GM10248 (cell line): ENCODE measurements around the gene ADIPOR2.

Source experiments
- CTCF ChIA-PET: fragments of 300-600 bp; sonication (Branson Sonifier 250); formaldehyde crosslinking; extraction: SDS; loops from one replicate; lab custom pipeline; 2021; ENCODE audit warnings: antibody characterized with exemption; lab: Yijun Ruan, JAX
- POLR2A ChIA-PET: fragments of 350-650 bp; sonication (Branson Sonifier 250); formaldehyde crosslinking; extraction: SDS; loops from one replicate; lab custom pipeline; 2020; ENCODE audit warnings: antibody characterized with exemption; lab: Yijun Ruan, JAX
- DNase-seq: peaks from one replicate; pipeline ENCODE4 v3.0.0; 2012; ENCODE audit errors: extremely low spot score
- CTCF ChIP-seq: IDR thresholded peaks from 2 replicates; pipeline ENCODE4 v1.5.1; 2012; ENCODE audit warnings: mild to moderate bottlenecking, low read depth; ENCODE audit errors: extremely low read depth, missing control alignments, control extremely low read depth

The ADIPOR2 gene

GRCh38 chr12:1655225-1655788 lies 35.6 kb upstream of the ADIPOR2 start:
- ChIA-PET POLR2A (interaction anchor here (1.2 kb wide), 1 partner anchor 136 kb away, joined by 4 read pairs; no protein-coding TSS in a partner anchor), CTCF (interaction anchor here (0.8 to 20.3 kb wide), 8 partner anchors 15 to 538 kb away, joined by 3 to 627 read pairs (median 7); no protein-coding TSS in a partner anchor)
- DNase-seq, result no peak
- TF ChIP-seq CTCF, result no peak

- DNase-seq, result no peak
- ChIA-PET CTCF (interaction anchor here (12.8 to 20.3 kb wide), 2 partner anchors 19 to 132 kb away, joined by 106 to 627 read pairs; no protein-coding TSS in a partner anchor), POLR2A (no interaction called here)
- TF ChIP-seq CTCF, result no peak
Measured at GRCh38 chr12:1656902-1657301, 34.0 kb upstream of the ADIPOR2 start.

- ChIA-PET POLR2A (no interaction called here), CTCF (interaction anchor here (12.8 to 20.3 kb wide), 2 partner anchors 20 to 131 kb away, joined by 106 to 627 read pairs; no protein-coding TSS in a partner anchor)
- no peak for DNase-seq
Measured at GRCh38 chr12:1657688-1658087, 33.2 kb upstream of the ADIPOR2 start.

GRCh38 chr12:1660304-1661187 lies 30.3 kb upstream of the ADIPOR2 start:
- no peak for DNase-seq
- ChIA-PET CTCF (interaction anchor here (1.1 to 20.3 kb wide), 6 partner anchors 8 to 280 kb away, joined by 3 to 627 read pairs (median 8); no protein-coding TSS in a partner anchor), POLR2A (no interaction called here)
- no peak for TF ChIP-seq CTCF

More at GRCh38 chr12:1657688-1658087, 33.2 kb upstream of the ADIPOR2 start:
- TF ChIP-seq CTCF, result no peak

GRCh38 chr12:1661553-1662335 lies 29.1 kb upstream of the ADIPOR2 start:
- no peak for TF ChIP-seq CTCF
- peak; percentile 88 for DNase-seq
- ChIA-PET CTCF (interaction anchor here (0.6 to 20.3 kb wide), 7 partner anchors 8 to 544 kb away, joined by 3 to 627 read pairs (median 3); no protein-coding TSS in a partner anchor), POLR2A (no interaction called here)

GRCh38 chr12:1662761-1663439 lies 28.0 kb upstream of the ADIPOR2 start:
- DNase-seq, result peak; percentile 45
- POLR2A ChIA-PET, result no interaction called here
- CTCF ChIA-PET, result interaction anchor here (1.2 to 20.3 kb wide), 3 partner anchors 10 to 126 kb away, joined by 3 to 627 read pairs (median 11); no protein-coding TSS in a partner anchor
- peak; percentile 58 for TF ChIP-seq CTCF
